GM20431 (cell line): Measurements from ENCODE around the gene TEX11.
"Not testable (repeated sequence)": the region's sequence is repeated elsewhere in the genome, so short reads cannot be mapped to it uniquely, and the experiment has no call there.

ENCODE experiments used
- in situ Hi-C: fragments of 300-500 bp; cut with MseI, MboI; formaldehyde crosslinking; loops from one replicate; pipeline ENCODE4 v1.15.0; 2020; ENCODE audit warnings: low sequenced_read_pairs; ENCODE audit not compliant: unreplicated experiment

Gene TEX11

GRCh38 chrX:70769659-70770227 lies 138.8 kb downstream of the TEX11 start:
- in situ Hi-C loops = no loop called here

- in situ Hi-C loops = no loop called here
These were observed 146.2 kb downstream of the TEX11 start for GRCh38 chrX:70762285-70762684.

- in situ Hi-C loops = no loop called here
These were observed 152.7 kb downstream of the TEX11 start for GRCh38 chrX:70755850-70756249.

DNA sequence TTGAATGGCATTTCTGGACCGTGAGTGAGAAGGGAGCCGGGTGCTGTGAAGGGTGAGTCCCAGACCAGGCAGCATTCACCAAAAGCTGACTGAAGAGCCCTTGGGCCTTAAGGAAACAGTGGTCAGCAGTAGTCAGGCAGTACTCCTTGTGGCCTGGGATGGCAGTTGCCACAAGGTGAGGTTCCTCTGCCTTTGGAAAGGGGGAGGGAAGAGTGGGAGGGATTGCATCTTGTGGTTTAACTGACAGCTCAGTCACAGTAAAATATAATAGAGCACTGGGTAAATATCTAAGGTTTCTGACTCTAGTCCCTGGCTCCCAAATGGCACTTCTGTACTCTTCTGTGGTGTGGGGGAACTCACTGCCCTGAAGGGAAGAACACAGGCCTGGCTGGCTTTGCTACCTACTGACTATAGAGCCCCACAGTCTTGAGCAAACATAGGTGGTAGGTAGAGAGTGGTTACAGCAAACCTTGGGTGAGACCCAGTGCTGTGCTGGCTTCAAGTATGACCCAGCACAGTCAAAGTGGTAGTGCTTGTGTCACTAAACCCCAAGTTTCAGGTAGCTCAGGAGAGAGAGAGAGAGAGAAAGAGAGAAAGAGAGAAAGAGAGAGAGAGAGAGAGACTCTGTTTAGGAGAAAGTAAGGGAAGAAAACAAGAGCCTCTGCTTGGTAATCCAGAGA lies 154.2 kb downstream of the TEX11 start:
- in situ Hi-C loops = no loop called here

DNA sequence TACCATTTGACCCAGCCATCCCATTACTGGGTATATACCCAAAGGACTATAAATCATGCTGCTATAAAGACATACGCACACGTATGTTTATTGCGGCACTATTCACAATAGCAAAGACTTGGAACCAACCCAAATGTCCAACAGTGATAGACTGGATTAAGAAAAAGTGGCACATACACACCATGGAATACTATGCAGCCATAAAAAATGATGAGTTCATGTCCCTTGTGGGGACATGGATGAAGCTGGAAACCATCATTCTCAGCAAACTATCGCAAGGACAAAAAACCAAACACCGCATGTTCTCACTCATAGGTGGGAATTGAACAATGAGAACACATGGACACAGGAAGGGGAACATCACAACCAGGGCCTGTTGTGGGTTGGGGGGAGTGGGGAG lies 174.7 kb downstream of the TEX11 start:
- in situ Hi-C loops = not testable (repeated sequence)

- in situ Hi-C loops = not testable (repeated sequence)
These were observed 180.6 kb downstream of the TEX11 start for GRCh38 chrX:70727961-70728360.

DNA sequence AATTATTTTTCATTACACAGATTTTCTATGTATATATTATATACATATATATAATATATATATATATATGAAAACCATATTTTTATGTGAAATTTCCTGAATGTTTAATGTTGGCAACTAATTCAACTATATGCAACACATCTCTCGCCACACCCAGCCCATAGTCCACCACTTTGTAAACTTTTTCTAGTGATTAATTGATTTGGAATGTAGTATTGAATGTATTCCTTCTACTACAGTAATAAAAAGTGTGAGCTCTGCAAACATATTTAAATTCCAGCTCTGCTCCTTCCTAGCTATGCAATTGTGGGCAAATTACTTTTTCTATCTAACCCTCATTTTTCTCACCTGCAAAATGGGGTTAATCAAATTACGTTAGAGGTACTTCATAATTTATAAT lies 187.8 kb downstream of the TEX11 start:
- in situ Hi-C loops = no loop called here

- in situ Hi-C loops = not testable (repeated sequence)
These were observed 197.2 kb downstream of the TEX11 start for GRCh38 chrX:70711336-70711735.

GRCh38 chrX:70694339-70695122 lies 214.0 kb downstream of the TEX11 start:
- in situ Hi-C loops = no loop called here

GRCh38 chrX:70679455-70679854 lies 229.1 kb downstream of the TEX11 start:
- in situ Hi-C loops = not testable (repeated sequence)

DNA sequence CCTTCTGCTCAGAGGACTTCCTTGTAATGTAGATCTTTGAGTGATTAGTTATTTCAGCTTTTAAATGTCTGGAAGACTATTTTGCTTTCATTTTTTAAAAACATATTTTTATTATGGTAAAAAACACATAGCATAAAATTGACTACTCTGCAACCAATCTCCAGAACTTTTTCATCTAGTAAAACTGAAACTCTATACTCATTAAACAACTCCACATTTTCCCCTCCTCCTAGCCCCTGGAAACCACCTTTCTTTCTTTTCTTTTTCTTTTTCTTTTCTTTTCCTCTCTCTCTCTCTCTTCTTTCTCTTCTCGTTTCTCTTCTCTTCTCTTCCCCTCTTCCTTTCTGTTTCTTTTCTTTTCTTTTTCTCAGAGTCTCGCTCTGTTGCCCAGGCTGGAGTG lies 233.2 kb downstream of the TEX11 start:
- in situ Hi-C loops = no loop called here

GRCh38 chrX:70672326-70672725 lies 236.2 kb downstream of the TEX11 start:
- in situ Hi-C loops = no loop called here

DNA sequence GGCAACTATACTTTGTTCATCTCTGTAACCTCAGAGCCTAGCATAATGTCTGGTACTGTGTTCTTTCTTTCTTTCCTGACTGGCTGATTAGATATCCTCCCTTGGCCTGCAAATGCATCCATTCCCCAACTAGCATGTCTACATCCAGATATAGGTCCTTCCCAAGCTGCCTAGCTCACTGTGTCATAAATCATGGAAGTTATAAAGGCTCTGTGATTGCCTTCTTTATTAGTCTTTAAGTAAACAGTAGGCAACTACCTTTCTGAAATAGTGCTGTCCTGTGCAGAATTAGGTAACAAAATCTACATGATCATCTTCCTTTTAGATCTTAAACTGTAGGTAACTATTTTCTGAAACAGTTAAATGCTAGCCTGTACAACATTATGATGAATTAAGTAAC lies 239.4 kb downstream of the TEX11 start:
- in situ Hi-C loops = no loop called here

- in situ Hi-C loops = no loop called here
These were observed 243.8 kb downstream of the TEX11 start for GRCh38 chrX:70664726-70665125.

- in situ Hi-C loops = not testable (repeated sequence)
These were observed 247.4 kb downstream of the TEX11 start for GRCh38 chrX:70661124-70661523.

- in situ Hi-C loops = not testable (repeated sequence)
These were observed 251.0 kb downstream of the TEX11 start for GRCh38 chrX:70657546-70657945.

DNA sequence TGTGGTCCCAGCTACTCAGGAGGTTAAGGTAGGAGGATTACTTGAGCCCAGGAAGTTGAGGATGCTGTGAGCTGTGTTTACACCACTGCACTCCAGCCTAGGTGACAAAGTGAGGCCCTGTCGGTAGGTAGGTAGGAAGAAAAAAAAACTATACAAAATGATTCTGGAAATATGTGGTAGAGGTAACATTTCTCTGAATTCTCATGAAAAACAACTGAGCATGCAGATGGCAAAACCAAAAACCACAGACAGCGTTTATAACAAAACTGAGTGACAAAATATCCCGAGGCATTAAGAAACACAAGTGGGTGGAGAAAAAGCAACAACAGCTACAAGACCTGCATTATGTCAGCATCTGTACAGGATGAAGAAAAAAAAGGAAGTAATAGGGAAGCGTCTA lies 252.2 kb downstream of the TEX11 start:
- in situ Hi-C loops = no loop called here

DNA sequence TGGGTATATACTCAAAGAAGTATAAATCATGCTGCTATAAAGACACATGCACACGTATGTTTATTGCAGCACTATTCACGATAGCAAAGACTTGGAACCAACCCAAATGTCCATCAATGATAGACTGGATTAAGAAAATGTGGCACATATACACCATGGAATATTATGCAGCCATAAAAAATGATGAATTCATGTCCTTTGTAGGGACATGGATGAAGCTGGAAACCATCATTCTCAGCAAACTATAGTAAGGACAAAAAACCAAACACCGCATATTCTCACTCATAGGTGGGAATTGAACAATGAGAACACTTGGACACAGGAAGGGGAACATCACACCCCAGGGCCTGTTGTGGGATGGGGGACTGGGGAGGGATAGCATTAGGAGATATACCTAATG lies 260.6 kb downstream of the TEX11 start:
- in situ Hi-C loops = not testable (repeated sequence)

GRCh38 chrX:70636218-70636617 lies 272.3 kb downstream of the TEX11 start:
- in situ Hi-C loops = no loop called here

DNA sequence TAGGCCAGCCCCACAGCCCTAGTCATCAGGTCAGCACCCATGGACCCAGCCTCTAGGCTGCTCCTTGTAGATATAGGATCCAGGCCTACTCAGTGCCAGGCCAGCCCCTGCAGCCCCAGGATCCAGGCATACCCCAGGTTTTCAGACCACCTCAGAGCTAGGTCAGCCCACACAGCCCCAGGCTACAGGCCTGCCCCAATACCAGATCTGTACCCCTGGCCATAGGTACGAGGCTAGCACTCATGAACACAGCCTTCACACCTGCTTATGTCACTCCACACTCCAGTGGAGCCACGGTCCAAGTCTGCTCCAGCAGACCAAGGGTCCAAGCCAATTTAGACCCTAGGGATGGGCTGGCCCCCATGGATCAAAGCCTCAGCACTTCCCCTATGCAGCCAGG lies 272.8 kb downstream of the TEX11 start:
- in situ Hi-C loops = no loop called here

GRCh38 chrX:70635227-70635626 lies 273.3 kb downstream of the TEX11 start:
- in situ Hi-C loops = no loop called here
